ENCODE data around the gene PCK1. TPM values are rescaled to one million over a fixed set of nuclear protein-coding genes. Genes with fewer than 3 reads are reported as not detected.

PCK1 gene
- total and polyA plus RNA-seq, 2 of the 13 experiments (the other 11 are each of a cell fraction or from before 2014, with no cell fraction given): 6.5 to 12.6 TPM

- no peak for TF ChIP-seq E2F5 (CRISPR knock-in tag; conservative IDR thresholded peaks at IDR 0.05)
- no peak for TF ChIP-seq ZBTB44 (CRISPR knock-in tag; IDR thresholded peaks at IDR 0.05)
- no peak for TF ChIP-seq ETV6 (CRISPR knock-in tag; conservative IDR thresholded peaks at IDR 0.05)
- no peak for TF ChIP-seq USF2 (IDR thresholded peaks at IDR 0.05; ENCODE audit: low read depth, low read length)
- no peak for TF ChIP-seq USF2 (CRISPR knock-in tag; IDR thresholded peaks at IDR 0.05; ENCODE audit: borderline replicate concordance)
- peak; percentile 100 for TF ChIP-seq ATF7 (IDR thresholded peaks at IDR 0.05)
- no peak for TF ChIP-seq ATF7 (CRISPR knock-in tag; IDR thresholded peaks at IDR 0.05)
- peak in 1 of 2 experiments; percentile 51; a peak in 1 of 4 replicates for TF ChIP-seq KLF16 (CRISPR knock-in tag; IDR thresholded peaks at IDR 0.05)
- TF ChIP-seq NCOA2 (CRISPR knock-in tag; IDR thresholded peaks at IDR 0.05): peak; percentile 20; the same call in 1 of the 2 replicates
- TF ChIP-seq POGZ (CRISPR knock-in tag; IDR thresholded peaks at IDR 0.05): no peak
- TF ChIP-seq ZNF280B (CRISPR knock-in tag; IDR thresholded peaks at IDR 0.05; ENCODE audit: borderline replicate concordance): no peak
- no peak for TF ChIP-seq ZNF136 (CRISPR knock-in tag; IDR thresholded peaks at IDR 0.05; ENCODE audit: low read depth)
- TF ChIP-seq AHDC1 (CRISPR knock-in tag; IDR thresholded peaks at IDR 0.05; ENCODE audit: borderline replicate concordance): peak; percentile 73
- TF ChIP-seq ZKSCAN8 (CRISPR knock-in tag; IDR thresholded peaks at IDR 0.05; ENCODE audit: borderline replicate concordance): no peak
- no peak for TF ChIP-seq BRD4 (CRISPR knock-in tag; IDR thresholded peaks at IDR 0.05)
- TF ChIP-seq KDM6A (CRISPR knock-in tag; IDR thresholded peaks at IDR 0.05; ENCODE audit: low read depth): no peak
These were observed 5.3 kb upstream of the PCK1 start (continued) for GRCh38 chr20:57555457-57556184.
